Activated CD8-positive, alpha-beta memory T cell treated with anti-CD3 and anti-CD28 coated beads for 24 hours (primary cell): ENCODE measurements around the gene CCDC57.

Source experiments
- DNase-seq: peaks from one replicate; pipeline ENCODE4 v3.0.0-alpha.2; 2020

The CCDC57 gene

DNA sequence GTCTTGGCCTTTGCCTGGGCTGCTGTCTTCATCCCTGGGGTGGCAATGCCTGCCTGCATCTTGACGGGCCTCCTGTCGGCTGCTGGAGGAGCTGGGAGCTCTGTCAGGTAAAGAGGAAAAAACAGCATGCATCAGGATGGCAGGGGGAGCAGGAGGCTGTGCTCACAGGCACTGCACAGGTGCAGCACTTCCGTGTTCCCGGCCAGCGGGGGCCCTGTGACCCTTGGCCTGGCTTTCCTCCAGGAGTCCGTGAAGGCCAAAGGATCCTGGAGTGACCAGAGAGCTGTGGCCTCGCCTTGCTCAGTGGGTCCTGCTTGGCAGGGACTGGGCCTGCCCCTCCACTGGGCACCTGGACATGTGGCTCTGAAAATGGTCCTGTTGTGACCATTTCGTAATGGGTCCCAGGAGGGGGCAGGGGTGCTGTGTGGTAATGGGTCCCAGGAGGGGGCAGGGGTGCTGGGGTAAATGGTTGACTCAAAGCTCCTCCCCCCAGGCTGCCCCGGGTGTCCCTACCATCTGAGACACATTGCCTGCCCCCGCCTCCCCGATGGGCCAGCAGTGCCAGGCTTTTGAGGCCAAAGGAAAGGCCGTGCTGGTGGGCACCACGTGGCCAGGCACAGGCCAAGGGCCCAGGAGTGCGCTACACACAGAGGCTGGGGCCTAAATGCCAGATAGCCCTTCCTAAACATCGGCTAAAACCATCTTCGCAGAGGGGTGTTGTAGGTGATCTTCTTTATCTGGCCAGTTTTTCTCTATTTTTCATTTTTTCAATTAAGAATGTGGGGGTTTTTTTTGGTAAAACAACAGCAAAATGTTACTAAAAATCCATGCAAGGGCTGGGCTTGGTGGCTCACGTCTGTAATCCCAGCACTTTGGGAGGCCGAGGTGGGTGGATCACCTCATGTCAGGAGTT lies 110.6 kb downstream of the CCDC57 start:
- no peak for DNase-seq

DNA sequence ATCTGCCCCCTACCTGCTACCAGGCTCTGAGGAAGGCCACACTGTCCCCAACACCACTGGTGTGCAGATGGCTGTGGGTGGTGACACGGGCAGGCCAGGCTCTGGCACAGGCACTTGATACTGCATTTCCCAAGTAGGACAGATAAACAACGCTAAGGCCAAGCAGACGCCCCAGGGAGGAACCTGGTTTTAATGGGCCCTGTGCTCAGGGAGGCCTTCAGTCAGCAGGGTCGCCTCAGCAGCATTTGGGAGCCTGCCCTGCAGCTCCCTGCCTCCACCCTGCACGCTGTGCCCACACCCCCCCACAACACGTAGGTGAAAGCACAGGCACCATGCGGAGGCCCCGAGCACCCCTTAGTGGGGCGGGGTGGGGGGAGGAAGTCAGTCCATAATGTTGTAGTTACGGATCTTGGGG lies 111.3 kb downstream of the CCDC57 start:
- no peak for DNase-seq

DNA sequence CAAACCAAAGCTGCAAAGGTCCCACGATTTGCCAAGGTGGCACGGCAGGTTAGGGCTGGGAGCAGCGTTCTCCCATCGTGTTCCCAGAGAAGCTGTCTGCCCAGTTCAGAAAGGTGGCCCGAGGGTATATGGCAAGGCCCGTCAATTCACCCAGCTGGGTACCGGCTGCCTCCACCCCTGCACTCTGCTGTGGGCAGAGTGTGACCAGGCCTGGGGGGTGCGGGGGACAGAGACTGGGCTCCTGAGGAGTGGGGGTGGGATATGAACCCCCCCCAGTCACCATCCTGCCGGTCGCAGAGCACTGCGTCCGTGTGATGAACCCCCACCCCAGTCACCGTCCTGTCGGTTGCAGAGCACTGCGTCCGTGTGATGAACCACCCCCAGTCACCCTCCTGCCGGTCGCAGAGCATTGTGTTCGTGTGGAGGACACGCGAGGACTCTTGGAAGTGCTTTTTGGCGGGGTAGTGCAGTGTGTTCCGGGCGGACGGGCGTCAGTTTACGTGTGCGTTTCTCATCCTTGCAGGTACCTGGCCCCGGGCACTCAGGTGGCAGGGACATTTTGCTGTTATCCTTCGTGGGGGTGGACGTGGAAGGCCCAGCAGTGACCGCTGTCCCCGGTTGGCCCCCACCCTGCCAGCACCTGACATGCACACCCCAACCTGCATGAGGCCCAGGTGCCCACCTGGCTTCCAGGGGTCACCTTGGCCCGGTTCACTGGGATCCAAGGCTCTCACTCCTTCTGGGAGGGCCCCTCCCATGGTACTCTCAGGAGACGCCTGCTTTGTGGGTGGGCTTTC lies 111.9 kb downstream of the CCDC57 start:
- DNase-seq = no peak

DNA sequence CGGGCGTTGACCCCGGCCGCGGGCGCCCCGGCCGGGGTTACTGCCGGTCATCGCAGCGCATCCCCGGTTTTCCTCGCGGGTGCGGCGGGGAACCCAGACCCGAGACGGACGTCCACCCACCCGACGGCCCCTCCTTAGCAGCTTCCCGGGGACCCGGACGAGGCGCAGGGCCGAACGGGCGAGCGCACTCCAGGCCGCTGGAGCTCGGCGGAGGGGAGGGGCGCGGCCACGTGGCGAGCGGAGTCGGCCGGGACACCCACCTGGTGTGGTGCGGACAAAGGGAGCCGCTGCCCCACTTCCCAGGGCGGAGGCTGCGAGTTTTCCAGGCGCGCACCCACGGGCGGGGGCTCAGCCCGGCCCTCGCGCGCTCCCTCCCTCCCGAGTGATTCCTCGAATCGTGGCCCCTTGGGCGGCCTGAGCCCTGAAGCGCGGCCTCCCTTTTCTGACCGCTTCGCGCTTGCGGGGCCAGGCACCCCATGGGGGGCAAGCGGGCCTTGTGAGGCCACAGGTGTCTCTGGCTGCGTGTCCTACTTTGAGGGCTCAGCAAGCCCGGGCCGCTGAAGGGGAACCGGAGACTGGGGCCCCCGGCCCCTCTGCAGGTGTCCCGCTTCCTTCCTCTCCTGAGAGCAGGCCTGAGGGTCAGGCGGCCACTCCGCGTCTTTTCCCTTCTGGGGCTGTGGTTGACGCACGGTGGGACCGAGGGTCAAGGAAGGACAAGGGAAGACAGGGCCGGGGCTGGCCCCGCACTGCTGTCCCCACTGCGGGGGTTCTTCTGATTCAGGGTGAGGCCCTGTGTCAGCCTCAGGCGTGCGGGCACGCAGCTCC lies 113.5 kb downstream of the CCDC57 start:
- DNase-seq = peak; percentile 83

DNA sequence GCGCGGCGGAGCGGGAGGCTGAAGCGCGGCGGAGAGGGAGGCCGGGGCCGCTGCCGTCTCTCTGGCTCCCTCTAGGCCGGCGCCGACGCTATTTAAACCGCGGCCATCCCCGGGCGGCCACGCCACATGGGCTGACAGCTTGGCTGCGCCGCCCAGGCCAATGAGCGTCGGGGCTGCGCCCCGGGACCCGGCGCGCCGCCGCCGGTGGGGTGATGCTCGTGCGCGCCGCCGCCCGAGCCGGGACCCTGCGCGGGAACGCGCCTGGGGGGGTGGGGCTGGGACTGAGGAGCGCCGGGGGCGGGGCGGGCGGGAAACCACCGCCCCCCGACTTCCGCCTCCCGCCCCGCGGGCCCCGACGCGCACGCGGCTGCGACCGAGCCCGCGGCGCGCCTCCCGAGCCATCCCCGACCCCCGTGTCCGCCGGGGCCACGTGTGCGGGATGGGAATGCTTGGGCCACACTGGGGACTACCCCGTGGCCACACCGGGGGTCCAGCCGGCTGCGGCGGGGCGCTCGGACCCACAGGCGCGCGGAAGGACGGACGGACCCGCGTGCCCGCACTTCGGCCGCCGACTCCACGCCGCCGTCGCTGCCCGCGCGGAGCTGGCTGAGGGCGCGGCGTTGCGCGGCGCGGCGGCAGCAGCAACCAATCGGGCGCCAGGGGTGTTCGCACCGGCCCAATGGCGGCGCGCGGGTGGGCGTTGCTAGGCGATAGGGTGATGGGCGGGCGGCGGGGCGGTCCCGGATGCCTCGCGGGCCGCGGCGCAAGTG lies 114.3 kb downstream of the CCDC57 start, which contains the start of gene FASN:
FASN (minus strand) TSS at position 68 of the 770 bp plus-strand sequence. CDS start 1,791 bp downstream, outside the sequence.
- peak; percentile 96 for DNase-seq

DNA sequence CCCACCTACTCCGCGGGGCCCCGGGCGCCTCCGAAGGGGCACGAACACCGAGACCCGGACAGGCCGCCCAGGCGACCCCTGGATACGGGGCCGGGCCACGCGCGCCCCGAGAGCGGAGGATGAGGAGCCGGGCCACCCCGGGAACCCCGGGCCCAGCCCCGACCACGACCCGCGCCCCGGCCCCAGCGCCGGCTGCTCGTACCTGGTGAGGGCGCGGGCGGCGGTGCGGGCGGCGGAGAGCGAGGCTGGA lies 114.8 kb downstream of the CCDC57 start:
- DNase-seq = no peak

DNA sequence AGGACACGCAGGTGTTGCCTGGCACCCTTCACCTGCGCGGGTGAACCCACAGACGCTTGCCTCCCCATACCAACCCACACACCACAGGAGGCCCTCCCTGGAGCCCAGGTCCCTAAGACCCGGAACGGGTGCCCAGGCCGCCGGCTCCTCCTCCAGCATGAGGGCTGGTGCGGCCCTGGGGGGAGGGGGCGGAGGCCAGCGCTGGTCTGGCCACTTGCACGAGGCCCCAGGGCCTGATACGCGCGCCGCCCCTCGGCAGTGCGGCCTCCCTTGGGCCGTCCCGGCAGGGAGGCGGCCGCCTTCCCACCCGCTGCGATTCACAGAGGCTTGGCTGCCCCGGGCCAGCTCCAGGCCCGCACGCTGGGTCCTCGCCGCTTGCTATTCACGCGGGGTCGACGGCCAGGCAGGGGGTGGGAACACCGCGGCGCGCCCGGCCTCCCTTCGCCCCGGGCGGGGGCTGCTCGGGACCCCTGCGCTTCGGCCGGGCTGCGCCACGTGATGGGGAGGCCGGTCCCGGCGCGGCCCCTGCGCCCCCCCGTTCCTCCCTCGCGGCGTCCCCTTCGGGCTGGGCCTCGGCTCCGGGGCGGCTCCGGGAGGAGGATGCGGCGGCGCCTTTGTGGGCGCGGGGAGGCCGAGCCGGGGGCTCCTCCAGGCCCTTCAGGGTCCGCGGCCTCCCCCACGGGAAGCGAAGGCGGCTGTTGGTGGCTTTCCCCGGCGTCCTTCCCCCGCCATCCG lies 115.3 kb downstream of the CCDC57 start:
- DNase-seq = no peak

DNA sequence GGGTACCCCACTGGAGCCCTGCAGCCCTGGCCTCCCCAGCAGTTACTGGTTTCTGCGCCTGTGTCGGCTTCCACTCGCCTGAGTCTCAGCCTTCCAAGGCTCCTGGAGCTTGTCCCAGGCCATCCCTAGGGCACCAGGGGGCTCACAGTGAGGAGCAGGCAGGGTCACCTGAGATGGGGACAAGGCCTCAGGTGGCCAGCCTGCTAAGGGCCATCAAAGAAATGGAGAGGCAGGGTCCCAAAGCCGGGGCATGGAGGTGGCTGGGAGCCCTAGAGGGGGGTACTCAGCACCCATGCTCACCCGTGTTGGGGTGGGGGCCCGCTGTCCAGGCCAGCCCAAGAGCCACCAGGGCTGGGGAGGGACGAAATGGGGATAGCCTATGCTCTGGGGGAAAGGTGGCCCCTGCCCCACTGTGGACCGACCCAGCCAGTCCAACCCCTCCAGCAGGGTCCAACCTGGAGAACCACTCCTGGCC lies 115.9 kb downstream of the CCDC57 start:
- DNase-seq = no peak

DNA sequence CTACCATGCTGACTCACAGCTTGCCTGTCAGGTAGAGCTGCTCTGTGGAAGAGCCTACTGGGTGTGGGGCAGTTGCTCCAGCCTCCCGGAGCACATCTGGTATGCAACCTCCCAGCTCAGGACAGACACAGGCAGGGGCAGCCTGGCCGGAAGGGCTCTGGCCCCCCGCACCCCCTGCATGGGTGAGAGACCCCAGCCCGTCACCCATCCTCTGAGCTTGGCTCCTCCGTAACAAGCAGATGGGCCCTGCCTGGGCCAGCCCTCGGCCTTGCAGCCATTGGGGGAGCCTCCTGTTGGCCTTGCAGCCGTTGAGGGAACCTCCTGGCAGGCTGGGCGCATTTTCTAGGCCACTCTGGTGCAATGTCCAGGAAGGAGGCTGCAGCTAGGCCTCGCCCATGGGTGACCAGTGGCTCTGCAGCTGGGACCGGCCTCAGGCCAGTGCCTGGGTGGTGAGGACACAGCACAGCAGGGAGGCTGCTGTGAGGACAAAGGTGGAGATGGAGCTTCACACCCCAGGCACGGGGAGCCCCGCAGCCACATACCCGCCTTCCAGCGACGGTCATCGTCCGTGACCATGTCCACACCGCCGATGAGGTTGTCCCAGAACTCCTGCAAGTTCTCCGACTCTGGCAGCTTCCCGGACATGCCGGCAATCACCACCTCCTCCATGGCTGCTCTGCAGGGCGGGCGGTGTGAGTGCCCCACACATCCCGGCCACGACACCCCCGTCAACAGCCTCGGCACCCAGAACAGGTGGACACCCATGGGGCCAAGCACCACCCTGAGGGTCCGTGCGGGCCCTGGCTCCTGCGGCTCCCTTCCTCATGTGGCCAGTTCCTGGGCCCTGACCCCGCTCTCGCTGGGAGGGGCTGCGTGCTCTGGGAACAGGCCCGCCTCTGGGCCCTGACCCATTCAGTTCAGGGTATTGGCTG lies 116.6 kb downstream of the CCDC57 start:
- DNase-seq = no peak

DNA sequence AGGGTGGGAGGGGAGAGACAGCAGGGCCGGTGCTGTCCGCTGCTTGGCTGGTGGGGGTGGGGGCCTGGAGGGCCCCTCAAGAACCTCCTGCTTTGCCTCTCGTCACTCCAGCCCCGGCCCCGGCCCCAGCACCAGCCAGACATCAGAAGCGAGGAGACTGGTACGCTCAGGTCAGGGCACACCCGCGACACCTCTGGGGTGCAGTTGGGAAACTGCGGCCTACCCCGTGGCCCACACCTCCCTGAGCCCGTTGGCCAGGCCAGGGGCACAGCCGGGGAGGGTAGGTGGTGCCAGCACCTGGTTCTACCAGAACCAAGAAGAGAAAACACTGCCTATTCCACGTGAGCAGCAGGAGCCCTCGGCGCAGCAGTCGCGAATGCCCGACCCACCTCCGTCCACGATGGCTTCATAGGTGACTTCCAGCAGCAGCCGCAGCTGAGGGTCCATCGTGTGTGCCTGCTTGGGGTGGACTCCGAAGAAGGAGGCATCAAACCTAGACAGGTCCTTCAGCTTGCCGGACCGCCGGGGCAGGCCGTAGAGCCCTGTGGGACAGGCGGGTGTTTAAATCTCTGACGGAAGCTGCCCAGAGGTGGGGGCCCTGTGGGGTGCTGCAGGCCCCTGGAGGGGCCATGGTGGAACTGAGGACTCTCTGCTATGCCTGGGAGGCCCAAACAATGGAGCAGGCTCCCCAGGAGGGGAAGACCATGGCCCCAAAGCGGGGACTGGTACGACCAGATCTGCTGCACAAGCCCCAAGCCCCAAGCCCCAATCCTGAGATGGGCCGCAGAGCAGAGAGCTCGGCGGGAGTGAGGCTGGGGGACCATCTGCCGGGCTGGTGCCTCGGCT lies 117.5 kb downstream of the CCDC57 start:
- DNase-seq = no peak

DNA sequence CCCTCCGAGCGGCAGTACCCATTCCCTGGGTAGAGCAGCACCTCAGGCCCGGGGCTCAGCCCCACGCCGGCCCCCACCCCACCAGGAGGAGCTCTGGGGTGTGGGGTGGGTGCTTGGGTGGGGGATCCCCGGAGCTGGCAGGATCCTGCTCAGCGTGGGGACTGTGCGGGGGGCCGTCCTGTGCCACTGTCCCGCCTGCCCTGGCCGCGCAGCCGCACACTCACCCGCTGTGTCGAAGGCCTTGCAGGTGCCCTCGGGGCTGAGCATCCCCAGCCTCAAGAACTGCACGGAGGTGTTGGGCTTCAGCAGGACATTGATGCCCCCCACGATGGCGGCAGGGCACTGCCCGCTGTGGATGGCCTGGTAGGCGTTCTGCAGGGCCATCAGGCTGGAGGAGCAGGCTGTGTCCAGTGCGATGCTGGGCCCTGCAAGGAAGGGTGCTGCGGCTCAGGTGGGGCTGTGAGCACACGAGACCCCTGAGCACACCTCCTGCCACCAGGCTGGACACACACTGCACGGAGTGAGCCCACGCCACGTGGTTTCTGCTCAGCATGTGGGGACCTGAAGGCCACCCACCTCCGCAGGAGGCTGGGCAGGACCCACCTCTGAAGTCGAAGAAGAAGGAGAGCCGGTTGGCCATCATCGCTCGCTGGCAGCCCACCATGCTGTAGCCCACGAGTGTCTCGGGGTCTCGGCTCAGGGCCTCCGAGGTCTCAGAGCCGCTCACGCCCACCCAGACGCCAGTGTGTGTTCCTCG lies 119.5 kb downstream of the CCDC57 start:
- no peak for DNase-seq

DNA sequence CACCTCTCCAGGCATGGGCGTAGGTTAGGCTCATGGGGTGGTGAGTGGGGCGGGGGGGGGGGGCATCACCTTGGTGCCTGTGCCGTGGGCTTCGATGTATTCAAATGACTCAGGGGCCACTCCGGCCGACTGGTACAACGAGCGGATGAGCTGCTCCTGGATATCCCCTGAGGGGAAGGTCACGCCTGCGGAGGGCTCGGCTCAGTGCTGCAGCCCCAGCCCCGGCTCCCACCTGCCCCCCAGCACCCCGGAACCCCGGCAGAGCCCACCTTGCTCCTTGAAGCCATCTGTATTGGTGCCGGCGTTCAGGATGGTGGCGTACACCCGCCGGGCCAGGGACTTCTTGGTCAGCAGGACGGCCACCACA lies 120.0 kb downstream of the CCDC57 start:
- DNase-seq = no peak

DNA sequence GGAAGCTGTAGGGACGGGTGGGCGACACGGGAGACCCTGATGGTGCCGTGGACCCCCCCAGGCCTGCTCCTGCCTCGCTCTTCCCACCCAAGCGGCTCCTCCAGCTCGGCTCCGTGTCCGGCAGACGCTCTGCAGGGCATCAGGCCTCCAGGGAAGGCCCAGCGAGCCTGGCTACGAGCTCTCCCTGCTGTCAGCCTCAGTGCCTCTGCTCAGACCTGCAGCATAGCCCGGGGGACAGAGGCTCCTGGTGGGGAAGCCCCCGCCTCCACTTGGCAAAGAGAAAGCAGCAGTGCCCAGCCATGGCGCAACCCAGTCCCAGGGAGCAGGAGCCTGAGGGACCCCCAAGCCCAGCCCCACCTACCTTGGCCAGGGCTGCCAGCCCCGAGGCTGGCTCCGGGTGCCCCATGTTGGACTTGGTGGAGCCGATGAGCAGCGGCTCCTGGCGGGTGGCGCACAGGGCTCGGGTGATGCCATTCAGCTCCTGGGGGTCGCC lies 120.5 kb downstream of the CCDC57 start:
- no peak for DNase-seq

DNA sequence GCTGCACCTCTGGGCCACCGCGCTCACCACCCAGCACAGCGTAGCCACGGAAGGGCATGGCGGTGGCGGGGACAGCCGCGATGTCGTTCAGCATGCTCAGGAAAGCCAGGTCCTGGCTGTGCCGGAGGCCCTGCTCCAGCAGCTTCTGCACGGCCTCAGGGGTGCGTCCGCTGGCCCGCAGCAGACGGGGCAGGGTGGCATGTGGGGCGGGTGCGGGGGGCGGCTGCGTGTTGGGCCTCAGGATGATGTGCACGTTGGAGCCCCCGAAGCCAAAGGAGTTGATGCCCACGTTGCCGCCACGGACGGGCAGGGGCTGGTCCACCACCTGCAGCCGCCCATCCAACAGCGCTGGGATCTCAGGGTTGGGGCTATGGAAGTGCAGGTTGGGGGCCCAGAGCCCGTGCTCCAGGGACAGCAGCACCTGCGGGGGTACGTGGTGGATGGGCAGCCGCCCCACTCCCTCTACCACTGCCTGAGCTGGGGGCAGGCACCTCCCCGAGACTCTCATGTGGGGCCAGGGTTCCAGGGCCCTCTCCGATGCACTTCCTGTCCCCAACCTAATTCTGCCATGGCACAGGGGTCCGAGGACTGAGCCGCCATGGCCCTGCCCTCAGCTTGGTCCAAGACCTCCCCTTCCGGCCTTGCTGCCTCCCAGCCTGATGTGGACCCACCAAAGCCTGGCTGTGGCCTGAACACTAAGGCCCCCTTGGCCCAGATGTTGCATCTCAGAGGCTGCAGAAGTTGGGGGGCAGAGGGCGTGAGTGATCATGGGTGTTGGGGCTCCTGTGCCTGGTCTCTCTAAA lies 121.2 kb downstream of the CCDC57 start:
- DNase-seq = no peak

DNA sequence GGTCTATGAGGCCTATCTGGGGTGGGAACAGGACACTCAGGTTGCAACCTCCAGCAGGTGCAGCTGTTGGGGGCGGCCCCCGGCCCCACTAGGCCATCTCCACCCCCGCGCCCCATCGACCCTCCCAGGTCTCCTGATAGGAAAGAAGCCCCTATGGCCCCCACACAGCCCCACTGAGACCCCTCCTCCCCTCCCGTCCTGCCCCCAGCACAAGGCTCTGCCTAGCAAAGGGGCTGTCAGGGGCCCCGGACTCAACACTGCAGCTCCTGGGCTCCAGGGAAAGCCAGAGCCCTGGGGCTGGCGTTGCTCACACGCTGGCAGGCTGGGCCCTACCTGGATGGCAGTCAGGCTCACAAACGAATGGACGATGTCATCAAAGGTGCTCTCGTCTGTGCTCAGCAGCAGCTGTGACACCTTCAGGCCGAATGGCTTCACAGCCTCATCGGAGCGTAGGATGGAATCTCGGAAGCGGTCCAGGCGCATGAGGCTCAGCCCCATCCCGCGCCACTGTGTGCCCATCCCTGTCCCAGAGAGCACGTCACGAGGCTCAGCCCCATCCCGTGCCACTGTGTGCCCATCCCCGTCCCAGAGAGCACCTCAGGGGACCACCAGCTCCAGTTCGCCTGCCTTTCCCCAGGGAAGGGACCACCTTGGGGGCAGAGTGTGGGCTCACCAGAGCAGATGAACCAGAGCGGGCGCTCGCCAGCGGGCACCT lies 121.9 kb downstream of the CCDC57 start:
- DNase-seq = no peak

DNA sequence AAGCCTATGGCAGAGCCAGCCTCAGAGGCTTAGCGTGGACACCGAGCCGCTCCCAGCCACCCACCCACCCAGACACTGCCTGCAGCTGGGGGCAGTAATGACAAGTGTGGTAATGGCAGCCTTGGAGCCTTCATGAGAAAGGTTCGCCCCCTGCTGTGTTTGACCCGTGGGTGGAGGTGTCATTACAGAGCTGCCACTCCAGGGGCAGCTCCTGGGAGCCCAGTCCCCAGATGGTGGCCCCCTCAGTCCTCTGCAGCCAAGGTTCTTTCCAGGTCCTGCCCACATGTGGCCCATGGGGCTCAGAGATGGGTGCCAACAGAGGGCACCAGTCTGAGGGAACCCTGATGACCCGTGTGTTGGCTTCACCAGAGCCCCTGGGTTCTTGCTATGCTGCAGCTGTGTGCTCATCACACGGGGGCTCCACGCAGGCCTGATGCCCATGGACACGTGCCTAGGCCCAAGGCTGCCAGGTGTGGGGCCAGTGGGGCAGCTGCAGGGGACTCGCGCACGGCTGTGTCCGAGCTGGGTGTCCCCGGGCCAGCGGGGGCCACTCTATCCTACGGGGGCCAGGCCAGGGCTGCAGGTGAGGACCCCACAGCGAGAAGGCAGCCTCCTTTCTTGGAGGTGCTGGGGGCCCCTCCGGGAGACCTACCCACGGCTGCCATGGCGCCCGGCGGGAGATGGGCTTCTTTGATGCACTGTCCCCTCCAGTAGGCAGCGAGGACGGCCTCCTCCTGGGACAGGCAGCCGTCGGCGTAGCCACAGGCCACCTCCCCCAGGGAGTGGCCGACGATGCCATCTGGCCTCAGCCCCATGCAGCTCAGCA lies 122.7 kb downstream of the CCDC57 start:
- no peak for DNase-seq
